Neural cell (in vitro differentiated cells): ENCODE measurements around the gene GDF7. TPM values are rescaled to one million over a fixed set of nuclear protein-coding genes. Genes with fewer than 3 reads are reported as not detected.

Experiments used
- H2AFZ ChIP-seq: fragments of 200-600, 300-800 bp; sonication (generic), shearing (Covaris generic); 2 replicates; pipeline ENCODE4 v1.6.0; 2014; ENCODE audit warnings: low read depth, mild to moderate bottlenecking, antibody characterized with exemption, low read length, moderate library complexity
- H3F3A ChIP-seq: fragments of 200-600 bp; shearing (Covaris generic); 2 replicates; pipeline ENCODE4 v1.6.1; 2016; ENCODE audit warnings: mild to moderate bottlenecking, moderate library complexity, mixed read lengths, antibody characterized with exemption, low read length; ENCODE audit not compliant: insufficient read depth, poor library complexity, severe bottlenecking
- H3K27ac ChIP-seq: fragments of 200-600, 300-800 bp; sonication (generic), shearing (Covaris generic); 2 replicates; pipeline ENCODE4 v1.5.1; 2014; ENCODE audit warnings: mild to moderate bottlenecking, low read length, moderate library complexity
- H3K27me3 ChIP-seq: fragments of 300-800, 200-600 bp; sonication (generic), shearing (Covaris generic); 2 replicates; pipeline ENCODE4 v1.6.0; 2014; ENCODE audit warnings: mild to moderate bottlenecking, low read depth, low read length, moderate library complexity; ENCODE audit not compliant: insufficient read depth
- H3K36me3 ChIP-seq: fragments of 300-800, 200-600 bp; sonication (generic), shearing (Covaris generic); 2 replicates; pipeline ENCODE4 v1.5.1; 2014; ENCODE audit warnings: mild to moderate bottlenecking, antibody characterized with exemption, low read length, moderate library complexity; ENCODE audit not compliant: insufficient read depth
- H3K4me2 ChIP-seq: fragments of 300-800, 200-600 bp; sonication (generic), shearing (Covaris generic); 2 replicates; pipeline ENCODE4 v1.6.0; 2014; ENCODE audit warnings: mild to moderate bottlenecking, low read length
- H3K4me3 ChIP-seq: fragments of 300-800, 200-600 bp; sonication (generic), shearing (Covaris generic); 2 replicates; pipeline ENCODE4 v1.5.1; 2014; ENCODE audit warnings: mild to moderate bottlenecking, low read length, moderate library complexity
- H3K79me2 ChIP-seq: fragments of 200-600 bp; shearing (Covaris generic); replicated peaks from 2 replicates; pipeline ENCODE4 v1.6.0; 2014; ENCODE audit warnings: mild to moderate bottlenecking, low read length, moderate library complexity; ENCODE audit not compliant: insufficient read depth
- H3K9ac ChIP-seq: fragments of 300-800, 200-600 bp; sonication (generic), shearing (Covaris generic); 2 replicates; pipeline ENCODE4 v1.6.1; 2016; ENCODE audit warnings: mild to moderate bottlenecking, low read length, mixed read lengths
- H3K9me2 ChIP-seq: fragments of 200-600 bp; shearing (Covaris generic); 2 replicates; pipeline ENCODE4 v1.6.1; 2016; ENCODE audit warnings: mild to moderate bottlenecking, low read length, mixed read lengths; ENCODE audit not compliant: insufficient read depth
- H3K9me3 ChIP-seq: fragments of 200-600, 300-800 bp; sonication (generic), shearing (Covaris generic); 2 replicates; pipeline ENCODE4 v1.6.1; 2016; ENCODE audit warnings: mild to moderate bottlenecking, mixed run types, low read length, moderate library complexity, mixed read lengths
- H4K20me1 ChIP-seq: fragments of 200-600 bp; shearing (Covaris generic); 2 replicates; pipeline ENCODE4 v1.6.1; 2016; ENCODE audit warnings: mild to moderate bottlenecking, mixed run types; ENCODE audit not compliant: insufficient read depth
- CTCF ChIP-seq: fragments of 450-650 bp; IDR thresholded peaks from 2 replicates; pipeline ENCODE4 v1.5.1; 2014; ENCODE audit warnings: antibody characterized with exemption, mild to moderate bottlenecking, moderate library complexity; ENCODE audit not compliant: poor library complexity, severe bottlenecking
- EP300 ChIP-seq: fragments of 450-650 bp; conservative IDR thresholded peaks from 2 replicates; pipeline ENCODE4 v1.6.1; 2014; ENCODE audit warnings: antibody characterized with exemption, mild to moderate bottlenecking, moderate library complexity; ENCODE audit not compliant: poor library complexity, severe bottlenecking
- EZH2 ChIP-seq: fragments of 200-600, 300-800 bp; shearing (Covaris generic), sonication (generic); IDR thresholded peaks from 2 replicates; pipeline ENCODE4 v1.6.1; 2014; ENCODE audit warnings: antibody characterized with exemption, low read length, borderline replicate concordance, mild to moderate bottlenecking; ENCODE audit not compliant: insufficient read depth, poor library complexity, severe bottlenecking
- MXI1 ChIP-seq: fragments of 450-650 bp; conservative IDR thresholded peaks from 2 replicates; pipeline ENCODE4 v1.6.1; 2014; ENCODE audit warnings: antibody characterized with exemption, mild to moderate bottlenecking; ENCODE audit not compliant: poor library complexity, severe bottlenecking
- POLR2AphosphoS5 ChIP-seq: IDR thresholded peaks from 2 replicates; pipeline ENCODE4 v1.6.1; 2012
- RAD21 ChIP-seq: fragments of 450-650 bp; conservative IDR thresholded peaks from 2 replicates; pipeline ENCODE4 v1.6.1; 2014; ENCODE audit warnings: antibody characterized with exemption, mild to moderate bottlenecking, moderate library complexity
- REST ChIP-seq: IDR thresholded peaks from 2 replicates; pipeline ENCODE4 v1.6.1; 2012; ENCODE audit warnings: borderline replicate concordance
- SMC3 ChIP-seq: fragments of 450-650 bp; conservative IDR thresholded peaks from 2 replicates; pipeline ENCODE4 v1.6.1; 2014; ENCODE audit warnings: antibody characterized with exemption, mild to moderate bottlenecking, moderate library complexity; ENCODE audit not compliant: poor library complexity
- TAF1 ChIP-seq: IDR thresholded peaks from 2 replicates; pipeline ENCODE4 v1.6.1; 2012; ENCODE audit warnings: low read depth
- polyA plus RNA-seq: library from polyadenylated mRNA; depleted of rRNA; stranded (reverse); fragments of >200 nt; gene quantifications from 2 replicates; pipeline ENCODE4 v1.2.3, GENCODE V29; 2014

The GDF7 gene
- polyA plus RNA-seq, 1 donor from 2014 or later: 0.38 TPM

- TF ChIP-seq EZH2: no peak
- TF ChIP-seq TAF1: no peak
- TF ChIP-seq CTCF: no peak
- TF ChIP-seq MXI1: no peak
- TF ChIP-seq SMC3: no peak
- TF ChIP-seq RAD21: no peak
- no peak for TF ChIP-seq POLR2AphosphoS5
- no peak for TF ChIP-seq EP300
- no peak for TF ChIP-seq REST
Measured at GRCh38 chr2:20622296-20622686, 44.7 kb upstream of the GDF7 start.

GRCh38 chr2:20622731-20623130 lies 44.2 kb upstream of the GDF7 start:
- Histone ChIP-seq H4K20me1 (no peaks in the 10 kb centered on the region), H3K27ac (no peak overlapping the region), H2AFZ (no peak overlapping the region), H3F3A (no peaks in the 10 kb centered on the region), H3K4me3 (no peak overlapping the region), H3K9ac (no peak overlapping the region), H3K9me3 (no peaks in the 10 kb centered on the region), H3K9me2 (no peaks in the 10 kb centered on the region), H3K4me2 (no peak overlapping the region), H3K79me2 (no peaks in the 10 kb centered on the region), H3K36me3 (no peaks in the 10 kb centered on the region), H3K27me3 (no peaks in the 10 kb centered on the region)
- TF ChIP-seq TAF1 (no peak), EZH2 (no peak), POLR2AphosphoS5 (no peak), EP300 (no peak), CTCF (no peak), REST (no peak), SMC3 (no peak), MXI1 (no peak), RAD21 (no peak)

More at GRCh38 chr2:20622296-20622686, 44.7 kb upstream of the GDF7 start:
- no peaks in the 10 kb centered on the region for H3K9me2 ChIP-seq
- H3K4me2 ChIP-seq: no peak overlapping the region
- no peaks in the 10 kb centered on the region for H3K9me3 ChIP-seq
- H3K27ac ChIP-seq: no peak overlapping the region
- H3K36me3 ChIP-seq: no peaks in the 10 kb centered on the region
- H3K27me3 ChIP-seq: no peaks in the 10 kb centered on the region
- no peak overlapping the region for H3K9ac ChIP-seq
- no peaks in the 10 kb centered on the region for H4K20me1 ChIP-seq
- no peak overlapping the region for H2AFZ ChIP-seq
- H3K79me2 ChIP-seq: no peaks in the 10 kb centered on the region
- no peaks in the 10 kb centered on the region for H3F3A ChIP-seq
- no peak overlapping the region for H3K4me3 ChIP-seq
